Measurements from ENCODE around the gene PLEKHG7. TPM values are rescaled to one million over a fixed set of nuclear protein-coding genes. Genes with fewer than 3 reads are reported as not detected.

The PLEKHG7 gene
- polyA plus RNA-seq, 3 donors = not detected

DNA sequence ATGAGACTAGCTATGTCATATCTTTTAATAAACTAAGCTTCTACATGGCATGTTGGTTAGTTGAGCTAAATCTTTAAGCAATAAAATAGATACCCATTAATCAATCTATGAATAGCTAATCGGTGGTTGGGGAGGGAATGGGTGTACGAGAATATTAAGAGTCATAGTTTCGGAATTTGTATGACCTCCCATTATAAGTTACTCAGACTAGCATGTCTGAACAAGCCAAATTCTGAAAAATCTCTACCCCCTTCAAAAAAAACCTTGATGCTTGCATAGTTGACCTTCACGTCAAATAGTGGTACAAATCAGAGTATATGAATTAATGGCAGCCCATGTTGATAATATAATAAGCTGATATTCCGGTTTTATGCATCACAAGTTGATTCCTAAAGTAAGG is 60.0 kb downstream of the PLEKHG7 start:
- H3K27me3 Mint-ChIP-seq (ENCODE audit: low read depth in 3 of 3) = peaks cover 0 to 1% (median 0%) of the 10 kb centered on the region in 3 donors
- no peak overlapping the region for H3K4me2 ChIP-seq (replicated peaks; ENCODE audit: extremely low read depth, low read length, poor library complexity, severe bottlenecking)
- no peaks in the 10 kb centered on the region for H3K9me3 Mint-ChIP-seq
- no peak for DNase-seq
- no peaks in the 10 kb centered on the region for H3K9me3 ChIP-seq (replicated peaks in 1 of 2; ENCODE audit: control insufficient read depth in 1 of 2, insufficient read depth in 1 of 2, low read length in 2 of 2)
- H3K27ac Mint-ChIP-seq = no peak overlapping the region
- no peaks in the 10 kb centered on the region for H3K36me3 Mint-ChIP-seq
- no peak overlapping the region for H3K27ac ChIP-seq (ENCODE audit: low read depth in 1 of 2, low read length in 2 of 2)
- no peaks in the 10 kb centered on the region for H4K20me1 ChIP-seq (ENCODE audit: insufficient read depth, low read length)
- intact Hi-C loops (cut with micrococcal nuclease) = no loop called here
- no peak overlapping the region for H2AFZ ChIP-seq (ENCODE audit: insufficient read depth, low read depth, low read length, poor library complexity, severe bottlenecking)
- WGBS (ENCODE audit: insufficient coverage) = no CpG with 5 or more reads among the region's 5 CpGs
- peaks cover 22% of the 10 kb centered on the region for H3K4me1 Mint-ChIP-seq
- no peak overlapping the region for H3K4me3 Mint-ChIP-seq
- no peaks in the 10 kb centered on the region for H3K27me3 ChIP-seq (ENCODE audit: control insufficient read depth in 2 of 2, insufficient read depth in 2 of 2, low read length in 2 of 2)
- H3K36me3 ChIP-seq (replicated peaks in 1 of 2; ENCODE audit: control insufficient read depth in 1 of 2, insufficient read depth in 2 of 2, low read length in 2 of 2) = no peaks in the 10 kb centered on the region
- TF ChIP-seq, protein P1, sequence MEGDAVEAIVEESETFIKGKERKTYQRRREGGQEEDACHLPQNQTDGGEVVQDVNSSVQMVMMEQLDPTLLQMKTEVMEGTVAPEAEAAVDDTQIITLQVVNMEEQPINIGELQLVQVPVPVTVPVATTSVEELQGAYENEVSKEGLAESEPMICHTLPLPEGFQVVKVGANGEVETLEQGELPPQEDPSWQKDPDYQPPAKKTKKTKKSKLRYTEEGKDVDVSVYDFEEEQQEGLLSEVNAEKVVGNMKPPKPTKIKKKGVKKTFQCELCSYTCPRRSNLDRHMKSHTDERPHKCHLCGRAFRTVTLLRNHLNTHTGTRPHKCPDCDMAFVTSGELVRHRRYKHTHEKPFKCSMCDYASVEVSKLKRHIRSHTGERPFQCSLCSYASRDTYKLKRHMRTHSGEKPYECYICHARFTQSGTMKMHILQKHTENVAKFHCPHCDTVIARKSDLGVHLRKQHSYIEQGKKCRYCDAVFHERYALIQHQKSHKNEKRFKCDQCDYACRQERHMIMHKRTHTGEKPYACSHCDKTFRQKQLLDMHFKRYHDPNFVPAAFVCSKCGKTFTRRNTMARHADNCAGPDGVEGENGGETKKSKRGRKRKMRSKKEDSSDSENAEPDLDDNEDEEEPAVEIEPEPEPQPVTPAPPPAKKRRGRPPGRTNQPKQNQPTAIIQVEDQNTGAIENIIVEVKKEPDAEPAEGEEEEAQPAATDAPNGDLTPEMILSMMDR (IDR thresholded peaks at IDR 0.05) = no peak
- peaks cover 15 to 27% of the 10 kb centered on the region in 2 donors for H3K4me1 ChIP-seq (ENCODE audit: control insufficient read depth in 1 of 2, insufficient read depth in 2 of 2, low read length in 2 of 2)
- H3K9ac ChIP-seq (ENCODE audit: insufficient read depth, low read length, poor library complexity, severe bottlenecking) = no peak overlapping the region
- H3K4me3 ChIP-seq (replicated peaks in 1 of 3; ENCODE audit: low read depth in 2 of 3, low read length in 3 of 3) = no peak overlapping the region
- H3K79me2 ChIP-seq (ENCODE audit: insufficient read depth, low read length) = no peaks in the 10 kb centered on the region

DNA sequence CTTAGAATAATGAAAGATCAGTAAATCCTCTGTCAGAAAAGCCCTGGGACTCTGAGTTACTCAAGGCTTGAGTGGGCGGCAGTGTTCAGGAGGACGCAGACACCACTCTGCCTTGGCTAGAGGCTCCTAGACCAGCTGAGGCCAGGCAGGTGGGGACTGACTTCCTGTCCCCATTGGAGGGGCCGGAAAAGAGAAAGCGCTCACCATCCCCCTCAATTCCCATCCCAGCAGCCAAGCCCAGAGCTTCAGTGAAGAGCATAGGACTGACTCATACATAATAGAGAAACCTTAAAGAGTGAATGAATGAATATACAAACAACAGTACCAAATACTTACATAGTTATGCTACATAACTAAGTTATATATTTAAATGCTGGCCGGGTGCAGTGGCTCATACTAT is 62.0 kb downstream of the PLEKHG7 start:
- no peaks in the 10 kb centered on the region for H3K27me3 ChIP-seq (ENCODE audit: control insufficient read depth in 2 of 2, insufficient read depth in 2 of 2, low read length in 2 of 2)
- no peak overlapping the region for H3K4me2 ChIP-seq (replicated peaks; ENCODE audit: extremely low read depth, low read length, poor library complexity, severe bottlenecking)
- H3K4me3 Mint-ChIP-seq = no peak overlapping the region
- H3K27me3 Mint-ChIP-seq (ENCODE audit: low read depth in 3 of 3) = peaks cover 0 to 1% (median 0%) of the 10 kb centered on the region in 3 donors
- no peaks in the 10 kb centered on the region for H4K20me1 ChIP-seq (ENCODE audit: insufficient read depth, low read length)
- H3K79me2 ChIP-seq (ENCODE audit: insufficient read depth, low read length) = no peaks in the 10 kb centered on the region
- no peaks in the 10 kb centered on the region for H3K36me3 ChIP-seq (replicated peaks in 1 of 2; ENCODE audit: control insufficient read depth in 1 of 2, insufficient read depth in 2 of 2, low read length in 2 of 2)
- H3K27ac ChIP-seq (ENCODE audit: low read depth in 1 of 2, low read length in 2 of 2) = no peak overlapping the region
- H3K4me1 Mint-ChIP-seq = peaks cover 42% of the 10 kb centered on the region
- WGBS (ENCODE audit: insufficient coverage) = 100% methylated on average over 2 of the region's 5 CpGs
- H3K36me3 Mint-ChIP-seq = no peaks in the 10 kb centered on the region
- no peak overlapping the region for H2AFZ ChIP-seq (ENCODE audit: insufficient read depth, low read depth, low read length, poor library complexity, severe bottlenecking)
- H3K9ac ChIP-seq (ENCODE audit: insufficient read depth, low read length, poor library complexity, severe bottlenecking) = no peak overlapping the region
- no peaks in the 10 kb centered on the region for H3K9me3 Mint-ChIP-seq
- TF ChIP-seq, protein P1 (IDR thresholded peaks at IDR 0.05) = no peak
- H3K4me1 ChIP-seq (ENCODE audit: control insufficient read depth in 1 of 2, insufficient read depth in 2 of 2, low read length in 2 of 2) = peaks cover 34 to 47% of the 10 kb centered on the region in 2 donors
- no peak for DNase-seq
- H3K4me3 ChIP-seq (replicated peaks in 1 of 3; ENCODE audit: low read depth in 2 of 3, low read length in 3 of 3) = no peak overlapping the region
- intact Hi-C loops (cut with micrococcal nuclease) = no loop called here
- H3K9me3 ChIP-seq (replicated peaks in 1 of 2; ENCODE audit: control insufficient read depth in 1 of 2, insufficient read depth in 1 of 2, low read length in 2 of 2) = no peaks in the 10 kb centered on the region
- H3K27ac Mint-ChIP-seq = no peak overlapping the region
